Right atrium auricular region (tissue), 2 donors: Measurements from ENCODE around the gene RAB3D. TPM values are rescaled to one million over a fixed set of nuclear protein-coding genes. Genes with fewer than 3 reads are reported as not detected.
"Not testable (repeated sequence)": the region's sequence is repeated elsewhere in the genome, so short reads cannot be mapped to it uniquely, and the experiment has no call there.

Source experiments
- DNase-seq: peaks from one replicate; pipeline ENCODE4 v3.0.0-alpha.2; 2019; ENCODE audit warnings: low spot score
- H3K27ac ChIP-seq, 2 donors: fragments of 200-600 bp; sonication (generic); 1 replicate in 1 of 2; 2 replicates in 1 of 2; pipeline ENCODE4 v1.5.1; 2016 to 2019
- H3K27me3 ChIP-seq, 2 donors: fragments of 200-600 bp; sonication (generic); one replicate each; pipeline versions ENCODE4 v1.5.1 to v1.6.0; 2017 to 2019
- H3K36me3 ChIP-seq: fragments of 200-600 bp; sonication (generic); one replicate; pipeline ENCODE4 v1.5.1; 2016
- H3K4me1 ChIP-seq, 2 donors: fragments of 200-600 bp; sonication (generic); one replicate each; pipeline versions ENCODE4 v1.5.1 to v1.6.0; 2017 to 2019
- H3K4me3 ChIP-seq, 2 donors: fragments of 200-600 bp; sonication (generic); 1 replicate in 1 of 2; 2 replicates in 1 of 2; pipeline ENCODE4 v1.5.1; 2017 to 2019; ENCODE audit warnings: mild to moderate bottlenecking in 1 of 2, moderate library complexity in 1 of 2
- H3K9me3 ChIP-seq, 2 donors: fragments of 200-600 bp; sonication (generic); one replicate each; pipeline ENCODE4 v1.5.1; 2019
- CTCF ChIP-seq, 2 donors: fragments of 200-600 bp; sonication (generic); IDR thresholded peaks; one replicate each; pipeline ENCODE4 v1.5.1; 2019; ENCODE audit warnings: antibody characterized with exemption in 2 of 2
- total RNA-seq, 2 donors: library from RNA; depleted of rRNA; stranded (reverse); fragments of >200 nt; gene quantifications; one replicate each; pipeline ENCODE4 v1.1.0, GENCODE V29; 2016

RAB3D gene
- total RNA-seq, 2 donors from 2014 or later = 6.5 to 11.1 TPM

GRCh38 chr19:11355160-11356073 is 16.0 kb upstream of the RAB3D start, which contains the start of gene PLPPR2:
Gene PLPPR2, plus strand, starts transcription at chr19:11355432. Its CDS starts 2,242 bp downstream, at chr19:11357674.
- Histone ChIP-seq H3K27ac (peak within 1 kb of the TSS; percentile 67 to 82), H3K4me1 (peaks cover 0 to 16% of the 10 kb centered on the region in 2 donors), H3K4me3 (peak within 1 kb of the TSS; percentile 74 to 76), H3K27me3 (no peaks in the 10 kb centered on the region), H3K36me3 (no peaks in the 10 kb centered on the region), H3K9me3 (no peaks in the 10 kb centered on the region)
- DNase-seq = peak; percentile 96
- TF ChIP-seq CTCF (IDR thresholded peaks at IDR 0.05) = no peak

GRCh38 chr19:11354102-11354501 is 14.6 kb upstream of the RAB3D start:
- not testable (repeated sequence) for H3K27me3 ChIP-seq, H3K36me3 ChIP-seq
- peaks cover 0 to 16% of the 10 kb centered on the region in 2 donors for H3K4me1 ChIP-seq

GRCh38 chr19:11349171-11349570 is 9.7 kb upstream of the RAB3D start:
- Histone ChIP-seq H3K36me3 (no peaks in the 10 kb centered on the region), H3K4me1 (peaks cover 0 to 23% of the 10 kb centered on the region in 2 donors), H3K9me3 (no peaks in the 10 kb centered on the region), H3K4me3 (no peak overlapping the region), H3K27ac (no peak overlapping the region), H3K27me3 (no peaks in the 10 kb centered on the region)
- no peak for TF ChIP-seq CTCF (IDR thresholded peaks at IDR 0.05)
- DNase-seq = no peak

More at GRCh38 chr19:11354102-11354501, 14.6 kb upstream of the RAB3D start:
- H3K4me3 ChIP-seq, H3K27ac ChIP-seq, H3K9me3 ChIP-seq, DNase-seq: not testable (repeated sequence)

GRCh38 chr19:11347546-11348039 is 8.1 kb upstream of the RAB3D start:
- Histone ChIP-seq H3K9me3 (no peaks in the 10 kb centered on the region), H3K4me3 (no peak overlapping the region), H3K27me3 (no peaks in the 10 kb centered on the region), H3K27ac (no peak overlapping the region), H3K36me3 (no peaks in the 10 kb centered on the region), H3K4me1 (peaks cover 0 to 26% of the 10 kb centered on the region in 2 donors)
- TF ChIP-seq CTCF (IDR thresholded peaks at IDR 0.05) = no peak
- no peak for DNase-seq

- peaks cover 0 to 26% of the 10 kb centered on the region in 2 donors for H3K4me1 ChIP-seq
- H3K4me3 ChIP-seq = peak within 1 kb of the TSS; percentile 67 to 73
- H3K27me3 ChIP-seq = no peaks in the 10 kb centered on the region
- no peaks in the 10 kb centered on the region for H3K36me3 ChIP-seq
- peak within 1 kb of the TSS; percentile 80 to 86 for H3K27ac ChIP-seq
- DNase-seq = peak; percentile 99
- H3K9me3 ChIP-seq = no peaks in the 10 kb centered on the region
- no peak for TF ChIP-seq CTCF (IDR thresholded peaks at IDR 0.05)
Observed at GRCh38 chr19:11346104-11346940, 6.9 kb upstream of the RAB3D start, which contains the start of the genes CCDC159 and TMEM205. Gene CCDC159, plus strand, starts transcription at chr19:11346519. Its CDS starts 88 bp downstream, at chr19:11346607. Gene TMEM205, minus strand, starts transcription at chr19:11346268. Its CDS starts 649 bp downstream, at chr19:11345619.
